NCI-H2171 (cell line): ENCODE data around the gene SHB.

Source experiments
- DNase-seq: peaks from one replicate; lab custom pipeline; 2025; lab: John Stamatoyannopoulos, UW

SHB gene

DNA sequence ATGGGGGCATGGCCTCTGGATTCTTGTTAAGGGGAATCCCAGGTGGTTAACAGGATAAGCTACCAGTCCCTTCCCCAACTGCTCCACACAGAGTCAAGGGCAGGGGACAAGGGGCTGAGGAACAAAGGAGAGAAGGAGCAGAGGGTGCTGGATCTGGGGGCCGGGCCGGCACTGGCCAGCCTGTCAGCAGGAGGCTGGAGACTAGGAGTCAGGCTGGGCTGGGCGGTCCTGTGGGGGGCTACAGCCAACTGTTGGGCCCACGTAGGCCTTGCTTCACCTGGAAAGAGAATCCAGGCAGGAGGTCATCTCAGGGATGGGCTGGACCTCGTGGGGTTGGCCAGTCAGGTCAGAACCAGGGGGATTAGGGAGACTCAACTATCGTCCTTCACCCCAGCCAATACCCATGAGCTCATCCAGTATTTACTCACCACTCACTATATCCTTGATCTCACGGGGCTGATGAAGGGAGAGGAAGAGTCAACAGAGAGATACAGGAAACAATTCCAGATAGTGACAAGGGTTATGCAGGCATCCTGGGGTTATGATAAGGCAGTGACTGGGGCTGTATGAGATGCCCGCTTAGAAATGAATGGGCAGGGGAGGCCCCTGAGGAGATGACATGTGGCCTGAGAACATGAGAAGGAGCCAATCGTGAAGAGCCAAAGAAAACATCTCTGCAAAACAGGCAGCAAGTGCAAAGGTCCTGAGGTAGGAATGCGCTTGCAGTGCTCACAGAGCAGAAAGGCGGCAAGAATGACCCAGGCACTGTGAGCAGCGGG lies 117.2 kb downstream of the SHB start:
- no peak for DNase-seq

DNA sequence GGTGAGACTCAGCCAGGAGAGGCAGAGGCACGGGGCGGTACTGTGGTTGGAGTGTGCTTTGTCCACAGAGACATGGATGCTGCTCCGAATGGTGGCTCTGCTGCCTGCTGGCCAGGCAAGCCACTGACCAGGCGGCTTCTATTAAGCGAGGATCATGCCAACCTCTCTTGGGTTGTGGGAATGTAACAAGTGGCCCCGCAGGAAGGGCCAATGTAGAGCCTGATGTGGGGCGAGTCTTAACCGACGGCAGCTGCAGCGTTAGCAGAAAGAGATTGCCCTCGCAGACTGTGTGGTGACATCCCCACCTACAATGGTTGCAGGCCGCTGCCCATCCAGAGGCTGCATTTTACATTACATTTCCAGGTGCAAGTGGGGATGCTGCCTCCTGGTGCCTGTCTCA lies 118.5 kb downstream of the SHB start:
- DNase-seq = no peak

DNA sequence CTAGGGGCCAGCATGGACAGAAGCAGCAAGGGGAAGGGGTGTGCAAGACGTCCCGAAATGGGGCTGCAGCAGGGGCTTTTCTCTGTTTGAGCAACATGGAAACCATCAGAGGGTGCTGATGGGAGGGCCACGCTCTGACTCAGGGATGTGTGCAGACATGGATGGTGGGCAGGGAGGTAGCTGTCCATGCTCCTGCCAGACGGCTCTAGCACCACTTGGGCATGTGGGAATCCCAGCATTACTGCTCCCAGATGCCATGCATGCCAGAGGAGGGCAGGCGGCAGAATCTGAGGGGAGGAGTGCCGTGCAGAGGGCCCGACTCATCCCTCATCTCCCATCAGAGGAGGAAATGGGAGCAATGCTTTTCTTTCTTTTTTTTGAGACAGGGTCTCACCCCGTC lies 119.5 kb downstream of the SHB start:
- no peak for DNase-seq

DNA sequence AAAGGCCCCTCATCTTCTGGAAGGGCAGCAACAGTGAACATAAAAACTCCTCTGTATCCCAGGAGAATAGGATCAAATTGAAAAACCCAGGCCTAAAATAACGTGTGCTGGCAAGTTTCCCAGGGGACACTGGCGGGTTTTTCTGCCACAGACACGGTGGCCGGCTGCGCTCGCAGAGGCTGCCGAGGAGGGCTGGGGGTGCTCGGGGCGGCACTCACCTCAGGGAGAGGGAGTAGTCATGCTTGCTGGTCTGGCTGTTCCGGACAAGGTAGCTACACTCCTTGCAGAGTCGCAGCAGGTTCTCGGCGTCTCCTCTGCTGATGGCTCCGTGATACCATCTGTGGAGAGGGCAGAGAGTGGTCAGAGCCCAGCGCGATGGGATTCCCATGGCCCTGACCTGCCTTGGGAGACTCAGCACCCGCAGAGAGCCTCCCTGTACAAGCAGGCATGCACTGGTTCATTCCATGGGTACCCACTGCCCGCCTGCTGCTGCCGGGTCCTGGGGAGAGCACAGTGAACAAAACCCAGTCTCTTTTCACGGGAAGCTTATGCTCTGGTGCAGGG lies 120.5 kb downstream of the SHB start:
- DNase-seq = no peak

DNA sequence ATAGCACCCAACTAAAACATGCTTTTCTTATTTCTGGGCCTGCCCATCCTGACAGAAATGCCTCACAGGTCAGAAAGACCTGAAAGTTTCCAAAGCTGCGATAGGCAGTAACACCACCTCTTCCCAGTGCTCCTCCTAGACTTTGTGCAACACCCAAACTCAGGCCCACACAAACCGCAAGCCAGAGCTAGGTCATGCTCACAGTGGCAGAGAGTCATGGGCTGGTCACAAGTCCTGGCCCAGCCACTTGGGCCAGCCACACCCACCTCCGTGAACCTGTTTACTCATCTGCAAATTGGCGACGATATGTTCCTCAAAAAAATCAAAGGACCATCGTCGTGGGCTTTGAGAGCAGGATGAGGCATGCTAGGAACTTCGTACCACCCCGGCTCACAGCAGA lies 121.0 kb downstream of the SHB start:
- DNase-seq = no peak

DNA sequence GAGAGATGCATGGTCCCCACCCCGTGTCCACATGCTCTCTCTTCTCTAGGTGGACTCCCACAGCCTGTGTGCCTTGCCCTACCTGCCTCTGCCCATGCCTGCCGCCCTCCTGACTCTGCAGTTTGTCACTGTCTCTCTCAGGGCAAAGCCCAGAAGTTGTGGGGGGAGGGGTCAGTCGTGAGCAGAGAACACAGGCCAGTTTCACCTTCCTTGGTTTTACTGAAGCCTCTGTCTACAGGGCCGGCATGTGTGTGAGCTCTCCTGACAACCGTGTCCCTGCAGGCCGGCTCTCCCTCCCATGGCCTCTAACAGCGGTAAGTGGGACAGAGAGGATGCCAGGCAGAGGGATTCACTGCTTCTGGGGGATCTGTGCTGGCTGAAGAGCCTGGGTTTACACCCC lies 121.6 kb downstream of the SHB start:
- no peak for DNase-seq

DNA sequence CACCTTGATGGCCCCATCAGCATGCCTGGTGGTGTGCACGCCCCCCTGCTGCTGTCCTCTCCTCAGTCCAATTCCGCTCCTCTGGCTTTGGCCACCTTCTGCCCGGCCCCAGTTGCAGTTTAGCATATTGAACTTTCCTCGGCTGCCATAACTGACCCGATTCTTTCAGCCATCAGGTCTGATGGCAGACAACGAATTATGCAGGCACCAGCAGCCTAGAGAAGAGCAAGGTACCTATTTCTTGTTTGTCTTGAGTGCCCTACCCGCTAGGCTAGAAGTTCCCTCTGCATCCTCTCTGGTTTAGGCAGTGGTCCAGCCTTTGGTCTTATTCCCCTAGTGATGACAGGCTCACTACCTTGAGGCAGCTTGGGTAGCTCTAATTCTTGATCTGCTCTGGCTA lies 122.1 kb downstream of the SHB start:
- DNase-seq = no peak

DNA sequence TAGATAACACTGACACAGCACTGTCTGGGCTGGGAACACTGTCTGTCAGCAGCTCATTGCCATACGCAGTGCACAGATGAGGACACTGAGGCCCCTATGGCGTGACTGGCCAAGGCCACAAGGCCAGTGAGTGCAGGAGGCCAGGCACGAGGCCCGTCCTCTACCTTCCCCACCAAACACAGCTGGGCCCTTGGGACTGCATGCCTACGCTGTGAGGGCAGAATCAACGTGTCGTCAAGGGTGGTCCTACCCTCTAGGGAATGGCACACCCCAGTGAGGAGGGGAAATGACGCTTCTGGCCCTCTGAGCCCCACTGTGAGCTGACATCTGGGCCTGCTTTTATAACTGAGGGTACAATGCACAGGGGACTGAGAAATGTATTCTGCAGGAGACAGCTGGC lies 123.0 kb downstream of the SHB start:
- no peak for DNase-seq

DNA sequence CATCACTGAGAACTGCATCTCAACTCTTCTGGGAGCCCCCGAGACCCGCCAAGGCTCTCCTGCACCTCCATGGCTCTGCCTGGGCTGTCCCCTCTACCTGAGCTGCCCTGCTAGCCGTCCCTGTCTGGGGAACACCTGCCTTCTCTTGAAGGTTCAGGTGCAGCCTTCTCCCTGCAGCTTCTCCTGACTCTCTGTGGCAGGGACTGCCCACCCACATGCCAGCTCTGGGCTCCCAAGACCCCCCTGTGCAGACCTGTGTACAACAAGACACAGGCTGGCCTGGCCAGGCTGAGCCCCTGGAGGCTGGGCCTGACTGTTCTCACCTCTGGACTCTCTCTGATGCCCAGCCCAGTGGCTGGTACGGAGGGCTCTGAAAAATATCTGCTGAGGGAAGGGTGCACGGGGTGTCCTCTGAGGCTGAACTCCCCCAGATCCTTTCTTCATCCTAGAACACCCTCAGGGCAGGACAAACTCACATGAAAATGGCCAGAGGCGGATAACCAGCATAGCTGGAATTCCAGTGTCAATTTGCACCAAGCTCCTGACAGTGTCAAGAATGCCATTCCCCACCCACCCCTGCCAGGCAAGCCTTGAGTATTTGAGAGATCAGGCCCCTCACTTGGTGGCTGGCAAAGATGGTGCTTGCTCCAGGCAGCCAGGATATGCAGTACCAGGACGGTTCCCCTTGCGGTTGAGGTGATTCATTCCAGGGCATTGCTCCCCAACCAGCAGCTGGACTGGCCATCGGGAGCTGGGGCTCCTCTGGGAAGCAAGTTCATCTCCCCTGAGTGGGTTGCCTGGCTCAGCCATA lies 124.2 kb downstream of the SHB start:
- no peak for DNase-seq

DNA sequence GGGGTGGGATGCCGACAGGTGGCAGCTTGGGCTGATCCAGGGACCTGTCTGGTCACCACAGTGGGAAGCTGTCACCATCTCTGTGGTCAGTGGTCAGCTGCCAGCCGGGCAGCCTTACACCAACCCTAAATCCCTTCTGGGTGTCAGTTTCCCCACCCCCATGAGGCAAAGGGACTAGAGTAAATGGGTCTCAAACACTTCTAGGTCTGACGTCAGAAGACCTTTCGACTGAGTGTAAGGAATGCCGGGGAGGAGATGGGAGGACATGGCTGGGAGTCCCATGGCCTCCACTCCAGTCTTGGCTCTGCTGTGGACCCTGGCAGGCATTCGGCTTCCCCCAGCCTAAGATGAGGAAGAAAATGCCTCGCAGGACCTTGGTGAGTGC lies 124.8 kb downstream of the SHB start:
- no peak for DNase-seq

DNA sequence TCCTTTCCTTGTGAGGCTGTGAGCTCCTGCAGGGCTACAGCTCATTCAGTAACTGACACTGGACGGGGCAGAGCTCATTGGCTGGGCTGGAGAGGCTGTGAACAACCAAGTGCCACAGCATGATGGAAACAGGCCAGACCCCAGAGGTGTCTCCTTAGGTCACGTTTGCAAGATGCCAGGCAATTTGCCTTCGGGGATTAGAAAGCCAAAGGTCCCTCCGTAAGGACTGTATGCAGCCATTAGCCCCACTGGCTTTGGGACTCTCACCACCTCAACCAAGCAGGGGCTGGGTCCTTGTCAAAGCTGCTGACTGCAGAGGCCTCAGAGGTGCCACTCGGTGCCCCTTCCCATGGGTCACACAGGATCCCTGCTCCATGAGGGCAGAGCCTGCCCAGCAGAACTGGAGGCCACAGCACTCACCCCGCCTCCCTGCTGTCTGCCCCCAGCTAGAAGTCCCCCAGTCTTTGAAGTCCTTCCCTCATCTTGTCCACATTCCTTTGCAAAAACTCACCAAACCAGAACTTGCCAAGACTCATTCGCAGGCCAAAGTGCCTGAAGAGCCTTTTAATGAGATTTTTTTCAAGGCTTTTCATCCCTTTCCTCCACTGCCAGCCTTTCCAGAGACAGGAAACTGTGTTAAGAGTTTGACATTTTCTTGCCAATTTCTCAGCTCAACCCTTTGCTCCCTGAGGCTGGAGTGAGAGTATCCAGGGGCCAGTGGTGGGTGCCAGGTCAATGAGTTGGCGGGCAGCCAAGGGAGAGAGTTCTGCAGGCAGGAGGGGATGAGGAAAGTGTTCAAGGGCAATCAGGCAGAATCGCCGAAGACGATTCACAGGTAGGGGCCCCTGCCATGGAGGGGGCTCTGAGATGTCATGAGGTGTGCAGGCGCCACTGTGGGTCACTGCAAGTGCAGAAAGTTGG lies 125.4 kb downstream of the SHB start:
- DNase-seq = no peak

DNA sequence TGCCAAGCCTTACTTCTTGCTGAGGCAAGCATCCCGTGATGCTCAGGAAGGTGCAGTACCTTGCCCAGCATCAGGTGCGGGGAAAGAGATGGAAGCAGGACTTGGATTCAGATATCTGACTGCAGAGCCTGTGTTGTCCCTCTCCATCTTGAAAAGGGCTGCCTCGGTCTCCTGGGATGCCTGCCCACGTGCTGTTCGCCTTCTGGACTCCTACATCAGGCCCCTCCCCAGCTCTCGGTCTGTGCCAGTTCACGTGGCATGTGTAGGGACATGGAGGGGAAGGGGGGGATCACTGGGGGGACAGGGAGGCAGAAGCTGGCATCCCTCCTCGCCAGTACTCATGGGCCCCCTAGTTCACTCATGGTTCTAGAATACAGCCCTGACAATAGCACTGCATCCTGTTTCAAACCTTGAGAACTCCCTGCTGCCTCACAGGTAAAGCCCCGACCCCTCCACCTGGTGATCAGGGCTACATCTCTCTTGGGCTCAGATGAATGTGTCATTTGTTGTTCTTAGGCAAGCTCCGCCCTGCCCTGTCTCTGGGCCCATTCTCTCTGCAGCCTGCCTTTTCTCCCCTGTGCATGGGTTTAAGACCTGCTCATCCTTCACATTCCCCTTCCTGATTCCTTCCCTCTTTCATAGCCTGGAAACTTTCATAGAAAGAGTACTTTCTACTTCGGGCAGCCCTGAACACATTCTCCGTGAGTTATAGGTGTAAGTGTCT lies 126.2 kb downstream of the SHB start:
- DNase-seq = no peak

DNA sequence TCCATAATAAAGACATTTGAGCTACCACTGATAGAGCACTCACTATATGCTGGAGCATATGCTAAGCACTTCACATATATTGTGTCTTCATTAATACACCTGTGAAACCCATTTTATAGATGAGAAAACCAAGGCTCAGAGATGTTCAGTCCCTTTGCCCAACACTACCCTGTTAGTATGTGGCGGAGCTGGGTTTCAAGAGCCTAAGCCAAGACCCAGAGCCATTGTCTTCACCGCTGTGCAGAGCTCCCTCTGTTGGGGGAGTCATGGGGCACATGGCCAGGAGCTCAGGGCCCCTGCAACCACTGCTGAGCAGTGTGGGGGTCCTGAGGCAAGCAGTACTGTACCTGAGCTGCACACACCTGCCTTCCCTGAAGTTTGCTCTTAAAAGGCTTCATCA lies 127.8 kb downstream of the SHB start:
- DNase-seq = no peak

DNA sequence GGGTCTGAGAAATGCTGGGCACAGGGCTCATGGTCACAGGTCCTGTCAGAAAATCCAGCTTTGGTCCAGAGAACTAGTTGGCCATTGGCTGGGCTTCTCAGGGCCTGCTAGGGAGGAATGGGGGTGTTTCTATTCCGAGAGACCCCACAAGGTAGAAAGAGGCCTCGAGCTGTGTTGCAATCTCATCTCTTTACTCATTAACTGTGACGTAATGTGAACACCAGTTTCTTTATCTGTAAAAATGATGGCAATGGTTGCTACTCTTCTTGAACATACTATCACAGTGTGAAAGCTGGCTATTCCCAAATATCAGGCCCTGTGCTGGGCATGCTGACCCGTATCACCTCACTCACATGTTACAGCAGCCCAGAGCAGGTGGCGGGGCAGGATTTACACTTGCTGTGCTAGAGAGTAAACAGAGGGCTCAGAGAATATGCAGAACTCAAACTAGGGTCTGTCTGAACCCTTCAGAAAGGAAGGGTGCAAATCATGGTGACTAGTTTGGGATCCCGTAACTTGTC lies 129.4 kb downstream of the SHB start:
- no peak for DNase-seq

DNA sequence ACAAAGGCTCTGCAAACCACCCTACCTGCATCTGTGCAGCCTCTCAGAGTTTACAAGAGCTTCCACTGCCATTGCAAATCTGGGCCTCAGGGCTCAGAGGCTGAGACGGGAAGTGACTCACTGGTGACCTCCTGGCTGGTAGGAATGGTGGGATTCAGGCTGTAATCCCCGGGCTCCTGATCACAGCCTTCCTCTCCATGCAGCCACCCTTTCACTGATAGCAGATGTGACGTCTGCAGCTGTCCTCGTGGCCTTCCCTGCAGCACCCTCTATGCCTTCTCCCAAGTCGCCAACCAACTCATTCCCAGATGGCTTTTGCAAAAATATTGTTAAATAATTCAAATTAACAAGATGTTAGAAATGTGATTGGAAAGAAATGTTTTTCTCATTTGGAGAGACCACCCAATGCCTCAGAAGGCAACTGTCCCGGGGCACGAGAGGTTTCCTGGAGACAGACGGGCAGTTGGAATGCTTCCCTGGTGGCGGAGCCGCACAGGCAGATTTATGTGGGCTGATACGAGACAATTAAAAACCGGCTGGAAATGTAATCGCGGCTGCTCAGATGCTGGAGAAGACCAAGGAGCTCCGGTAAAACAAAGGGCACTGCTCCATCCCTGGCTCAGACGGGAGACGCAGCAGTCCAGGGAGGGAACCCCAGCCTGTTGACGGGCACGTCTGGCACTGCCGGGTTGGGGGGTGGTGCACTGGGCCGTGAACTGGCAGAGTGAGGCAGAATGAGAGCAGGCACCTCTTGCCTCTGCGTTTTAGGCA lies 130.7 kb downstream of the SHB start:
- no peak for DNase-seq

DNA sequence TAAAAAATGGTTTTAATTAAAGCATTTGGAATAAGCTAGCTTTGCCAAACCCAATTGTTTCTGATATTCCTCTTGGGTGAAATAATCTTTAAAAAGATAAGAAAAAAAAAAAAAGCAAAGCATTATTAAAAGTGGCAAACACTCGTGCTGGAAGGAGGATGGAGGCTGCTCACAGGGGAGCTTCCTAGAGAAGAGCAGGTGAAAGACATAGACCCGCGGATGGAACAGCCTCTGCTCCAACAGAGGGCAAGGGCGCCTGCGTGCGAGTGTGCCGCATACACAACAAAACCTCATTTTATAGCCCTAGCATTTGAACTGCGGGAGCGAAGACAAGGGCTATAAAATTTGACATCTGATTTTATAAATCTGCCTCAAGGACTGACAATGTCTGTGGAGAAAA lies 131.7 kb downstream of the SHB start:
- DNase-seq = no peak

DNA sequence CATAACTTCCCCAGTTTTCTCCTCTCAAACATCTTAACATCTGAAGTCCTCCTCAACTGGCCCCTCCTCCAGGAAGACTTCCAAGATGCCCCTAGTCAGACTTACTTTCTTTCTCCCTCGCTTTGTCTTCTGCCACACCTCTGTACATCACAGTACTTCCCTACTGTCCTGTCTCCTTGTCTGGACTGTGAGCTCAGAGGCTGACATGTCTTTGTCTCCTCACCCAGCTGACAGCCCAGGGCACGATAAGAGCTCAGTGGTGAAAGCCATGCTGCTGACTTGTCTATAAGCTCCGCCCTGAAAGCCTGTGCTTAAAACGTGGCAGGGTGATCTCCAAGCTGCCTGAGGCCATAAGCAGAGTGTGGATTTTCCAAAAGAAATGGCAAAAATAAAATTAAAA lies 132.1 kb downstream of the SHB start:
- DNase-seq = no peak

DNA sequence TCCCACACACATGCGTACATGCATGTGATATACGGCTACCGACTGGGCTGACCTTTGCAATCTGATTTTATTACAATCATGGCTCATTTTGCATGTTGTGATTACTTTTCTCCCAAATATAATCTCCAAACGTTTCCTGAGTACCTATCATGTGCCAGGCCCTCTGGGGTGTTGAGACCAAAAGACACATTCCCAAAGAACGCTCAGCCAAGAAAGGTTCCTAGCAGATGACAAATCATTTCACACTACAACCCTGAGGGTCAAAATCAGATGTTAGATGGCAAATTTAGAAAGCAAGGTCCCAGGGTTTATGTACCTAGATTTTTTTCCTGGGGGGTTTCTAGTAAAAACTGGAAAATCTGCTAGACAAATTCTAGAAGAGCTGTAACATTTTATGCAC lies 132.7 kb downstream of the SHB start:
- no peak for DNase-seq

DNA sequence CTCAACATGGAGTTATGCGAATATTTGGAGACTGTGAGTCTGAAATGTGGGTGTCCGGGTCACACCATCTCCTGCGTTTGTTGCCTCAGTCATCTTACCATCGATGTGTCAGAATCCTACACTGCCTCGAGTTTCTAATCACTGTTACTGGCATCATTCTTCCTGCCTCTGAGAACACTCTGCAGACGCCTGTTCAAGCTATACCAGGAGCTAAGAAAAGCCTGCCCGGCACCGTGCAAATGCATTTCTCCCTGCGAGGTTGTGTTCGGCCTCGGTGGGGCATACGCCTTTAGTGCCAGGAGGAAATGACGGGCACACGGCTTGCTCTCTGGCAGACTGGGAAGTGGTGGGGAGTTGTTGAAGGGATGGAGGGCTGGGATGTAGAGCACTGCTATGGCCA lies 133.9 kb downstream of the SHB start:
- no peak for DNase-seq

DNA sequence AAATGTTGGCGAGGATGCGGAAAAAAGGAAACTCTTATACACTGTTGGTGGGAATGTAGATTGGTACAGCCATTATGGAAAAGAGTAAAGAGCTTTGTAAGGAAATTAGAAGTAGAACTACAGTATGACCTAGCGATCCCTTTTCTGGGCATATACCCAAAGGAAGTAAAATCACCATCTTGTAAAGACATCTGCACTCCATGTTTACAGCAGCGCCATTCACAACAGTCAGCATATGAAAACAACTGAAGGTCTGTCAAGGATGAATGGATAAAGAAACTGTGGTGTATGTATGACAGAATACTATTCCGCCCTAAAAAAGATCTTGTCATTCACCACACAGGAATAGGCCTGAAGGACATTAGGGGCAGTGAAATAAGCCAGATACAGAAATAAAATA lies 137.4 kb downstream of the SHB start:
- DNase-seq = no peak
